T-helper 2 cell treated with Interferon-gamma antibody and Interleukin-4, amounts not matched to agents 5 μg/mL and 100 μg/mL, for 36 hours (primary cell): ENCODE measurements around the gene ELMOD2.
A peak's percentile ranks its signal among the peaks of the same experiment; 100 is the strongest.

Source experiments
- DNase-seq: peaks from one replicate; pipeline ENCODE4 v3.0.0; 2021; ENCODE audit warnings: low spot score
- H3K27ac Mint-ChIP-seq: one replicate; pipeline ENCODE4 v1.8.0; 2021; ENCODE audit warnings: mild to moderate bottlenecking, mixed read lengths
- H3K27me3 Mint-ChIP-seq: one replicate; pipeline ENCODE4 v1.8.0; 2021; ENCODE audit warnings: low read depth, mixed read lengths
- H3K36me3 Mint-ChIP-seq: one replicate; pipeline ENCODE4 v1.8.0; 2021; ENCODE audit warnings: low read depth, mixed read lengths
- H3K4me1 Mint-ChIP-seq: one replicate; pipeline ENCODE4 v1.8.0; 2021; ENCODE audit warnings: low read depth, mixed read lengths
- H3K4me3 Mint-ChIP-seq: one replicate; pipeline ENCODE4 v1.8.0; 2022; ENCODE audit warnings: mild to moderate bottlenecking, moderate library complexity, mixed read lengths
- H3K9me3 Mint-ChIP-seq: one replicate; pipeline ENCODE4 v1.8.0; 2021; ENCODE audit warnings: mixed read lengths

The ELMOD2 gene

DNA sequence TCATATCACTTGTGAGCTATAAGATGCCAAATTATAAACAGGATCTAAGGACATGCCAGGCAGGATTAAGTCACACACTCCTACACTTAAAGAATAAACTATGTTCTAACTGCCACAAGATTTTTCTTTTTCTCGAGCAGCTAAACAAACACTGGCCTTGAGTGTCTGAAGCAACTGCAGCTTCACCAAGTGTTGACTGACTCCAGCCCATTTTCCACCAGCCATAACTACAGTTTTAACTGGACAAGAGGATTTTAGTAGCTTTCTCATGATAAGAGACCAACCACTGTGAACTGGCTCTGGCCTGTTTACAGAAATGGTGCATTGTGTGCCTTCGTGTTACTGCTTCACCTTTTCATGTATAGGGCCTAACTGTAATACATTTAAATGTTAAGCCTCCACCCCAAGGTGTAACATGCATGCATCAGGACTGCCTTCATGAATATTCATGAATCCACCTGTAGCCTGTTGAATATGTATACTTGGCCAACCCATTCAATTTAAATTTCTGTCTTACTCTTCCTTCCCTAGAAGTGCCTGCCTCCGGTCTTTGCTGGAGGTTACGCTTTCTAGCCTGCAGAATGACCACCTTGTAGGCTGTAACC lies 34.0 kb downstream of the ELMOD2 start:
- peaks cover 32% of the 10 kb centered on the region for H3K27me3 Mint-ChIP-seq
- H3K27ac Mint-ChIP-seq: no peak overlapping the region
- peaks cover 11% of the 10 kb centered on the region for H3K4me1 Mint-ChIP-seq
- H3K4me3 Mint-ChIP-seq: no peak overlapping the region
- no peaks in the 10 kb centered on the region for H3K36me3 Mint-ChIP-seq
- no peak for DNase-seq
- H3K9me3 Mint-ChIP-seq: no peaks in the 10 kb centered on the region

DNA sequence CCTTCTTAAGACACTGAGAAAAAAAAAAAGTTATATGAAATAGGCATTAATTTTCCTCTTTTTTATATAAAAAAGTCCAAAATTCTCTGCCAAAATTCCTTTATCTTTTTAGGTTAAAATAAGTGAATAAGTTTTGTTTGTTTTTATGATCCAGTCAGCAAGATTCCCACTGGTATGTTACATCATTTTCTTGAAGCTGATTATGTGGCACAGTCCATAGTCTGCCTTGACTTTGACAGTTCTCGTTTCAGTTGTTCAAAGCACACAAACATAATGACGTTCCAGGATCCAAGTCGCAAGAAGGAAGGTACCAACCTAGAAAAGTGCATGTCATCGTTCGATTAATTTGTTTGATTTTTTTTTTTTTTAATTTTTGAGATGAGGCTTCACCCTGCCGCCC lies 35.7 kb downstream of the ELMOD2 start:
- no peak for DNase-seq
- Mint-ChIP-seq H3K27me3 (peaks cover 33% of the 10 kb centered on the region), H3K27ac (no peak overlapping the region), H3K9me3 (no peaks in the 10 kb centered on the region), H3K36me3 (no peaks in the 10 kb centered on the region), H3K4me3 (no peak overlapping the region), H3K4me1 (peaks cover 11% of the 10 kb centered on the region)

DNA sequence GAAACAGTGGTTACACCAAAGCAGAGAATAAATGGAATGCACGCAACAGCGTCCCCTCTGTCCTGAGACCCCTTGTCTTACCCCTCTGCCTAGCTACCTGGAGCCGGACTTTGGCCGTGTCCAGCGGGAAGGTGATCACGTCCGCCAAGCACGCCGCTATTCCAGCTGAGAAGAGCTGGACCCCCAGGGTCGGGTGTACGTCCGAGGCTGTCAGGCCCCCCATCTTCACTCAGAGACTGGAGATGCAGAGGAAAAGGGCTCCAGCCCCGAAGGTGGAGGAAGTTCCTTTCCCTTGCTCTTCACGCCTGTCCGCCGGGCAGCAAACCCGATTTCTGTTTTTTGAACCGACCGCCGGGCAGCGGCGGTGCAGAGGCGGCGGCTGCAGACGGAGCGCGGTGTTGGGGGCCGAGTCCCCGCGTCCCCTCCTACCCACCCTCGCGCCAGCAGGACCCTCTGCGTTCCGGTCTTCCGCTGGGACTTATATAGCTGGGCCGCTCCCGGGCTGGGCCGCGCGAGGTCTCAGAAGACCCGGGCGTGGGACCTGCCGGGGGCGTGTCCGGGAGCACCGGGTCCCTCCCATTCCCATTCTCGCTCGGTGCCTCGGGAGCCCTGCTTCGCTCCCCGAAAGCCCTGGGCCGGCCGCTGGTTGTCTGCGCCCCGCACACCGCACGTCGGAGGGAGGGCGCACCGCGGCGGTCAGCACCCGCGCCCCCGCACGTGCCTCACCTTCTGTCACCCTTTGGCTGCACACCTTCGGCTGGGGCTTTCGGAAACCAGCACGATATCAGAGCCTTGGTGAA lies 44.7 kb downstream of the ELMOD2 start, which contains the start of gene UCP1:
UCP1 (minus strand) TSS at position 455 of the 800 bp plus-strand sequence; CDS start at position 223, 232 bp downstream.
- H3K27ac Mint-ChIP-seq: no peak within 1 kb of the TSS
- H3K27me3 Mint-ChIP-seq: peaks cover 52% of the 10 kb centered on the region
- H3K4me3 Mint-ChIP-seq: peak within 1 kb of the TSS; percentile 46

GRCh38 chr4:140569307-140569638 lies 45.3 kb downstream of the ELMOD2 start:
- no peak for DNase-seq
- Mint-ChIP-seq H3K36me3 (no peaks in the 10 kb centered on the region), H3K27me3 (peaks cover 52% of the 10 kb centered on the region), H3K4me3 (peak overlapping the region; percentile 46), H3K9me3 (peaks cover 4% of the 10 kb centered on the region), H3K27ac (no peak overlapping the region), H3K4me1 (peaks cover 2% of the 10 kb centered on the region)

More for the DNA sequence above, 44.7 kb downstream of the ELMOD2 start, which contains the start of gene UCP1:
- Mint-ChIP-seq H3K9me3 (peaks cover 4% of the 10 kb centered on the region), H3K4me1 (peaks cover 2% of the 10 kb centered on the region), H3K36me3 (no peaks in the 10 kb centered on the region)
- no peak for DNase-seq

DNA sequence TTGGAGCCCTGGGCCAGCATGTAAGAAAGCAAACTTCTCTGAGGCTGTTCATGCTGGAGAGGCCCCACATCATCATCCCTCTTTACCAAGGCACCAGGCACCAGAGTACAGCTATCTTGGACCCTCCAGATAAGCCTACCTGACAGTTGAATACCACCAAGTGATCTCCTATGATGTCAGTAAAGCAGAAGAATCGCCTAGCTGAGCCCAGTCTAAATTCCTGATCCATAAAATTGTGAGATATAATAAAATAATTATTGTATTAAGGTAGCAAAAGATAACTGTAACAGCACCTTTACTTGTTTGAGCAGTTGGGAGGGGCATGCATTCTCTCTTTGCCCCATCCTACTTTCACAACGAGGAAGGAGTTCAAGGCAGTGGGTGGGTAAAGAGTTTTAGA lies 47.7 kb downstream of the ELMOD2 start:
- DNase-seq: no peak
- no peak overlapping the region for H3K27ac Mint-ChIP-seq
- no peaks in the 10 kb centered on the region for H3K36me3 Mint-ChIP-seq
- H3K9me3 Mint-ChIP-seq: peaks cover 4% of the 10 kb centered on the region
- peaks cover 59% of the 10 kb centered on the region for H3K27me3 Mint-ChIP-seq
- no peak overlapping the region for H3K4me3 Mint-ChIP-seq
- H3K4me1 Mint-ChIP-seq: peaks cover 2% of the 10 kb centered on the region

DNA sequence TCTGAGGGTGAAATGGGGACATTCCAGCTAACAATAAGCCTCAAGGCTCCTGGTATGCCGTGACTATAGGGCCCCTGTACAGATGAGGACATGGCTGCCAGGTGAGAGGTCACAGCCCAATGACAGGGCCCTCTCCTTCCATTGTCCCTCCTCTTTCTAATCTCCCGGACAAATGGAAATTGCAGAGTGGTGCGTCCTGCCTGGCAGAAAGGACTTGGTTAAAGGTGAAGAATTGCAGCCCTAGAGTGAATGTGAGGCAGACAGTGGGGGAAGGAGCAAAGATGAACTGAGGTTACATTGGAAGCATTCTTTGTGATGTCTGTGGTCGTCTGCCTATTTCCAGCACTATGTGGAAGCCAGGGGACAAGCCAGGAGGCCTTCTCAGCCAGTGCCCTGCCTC lies 51.5 kb downstream of the ELMOD2 start:
- H3K27ac Mint-ChIP-seq: no peak overlapping the region
- DNase-seq: no peak
- H3K9me3 Mint-ChIP-seq: peaks cover 3% of the 10 kb centered on the region
- peaks cover 55% of the 10 kb centered on the region for H3K27me3 Mint-ChIP-seq
- H3K4me3 Mint-ChIP-seq: no peak overlapping the region
- no peaks in the 10 kb centered on the region for H3K36me3 Mint-ChIP-seq
- H3K4me1 Mint-ChIP-seq: no peaks in the 10 kb centered on the region

- Mint-ChIP-seq H3K4me3 (no peak overlapping the region), H3K27me3 (peaks cover 45% of the 10 kb centered on the region), H3K27ac (no peak overlapping the region), H3K36me3 (no peaks in the 10 kb centered on the region), H3K9me3 (no peaks in the 10 kb centered on the region), H3K4me1 (no peaks in the 10 kb centered on the region)
- DNase-seq: no peak
Measured at GRCh38 chr4:140579278-140579677, 55.3 kb downstream of the ELMOD2 start.

GRCh38 chr4:140581078-140581477 lies 57.1 kb downstream of the ELMOD2 start:
- no peaks in the 10 kb centered on the region for H3K36me3 Mint-ChIP-seq
- DNase-seq: no peak
- H3K4me3 Mint-ChIP-seq: no peak overlapping the region
- H3K27me3 Mint-ChIP-seq: peaks cover 40% of the 10 kb centered on the region
- H3K27ac Mint-ChIP-seq: no peak overlapping the region
- H3K4me1 Mint-ChIP-seq: no peaks in the 10 kb centered on the region
- H3K9me3 Mint-ChIP-seq: no peaks in the 10 kb centered on the region

DNA sequence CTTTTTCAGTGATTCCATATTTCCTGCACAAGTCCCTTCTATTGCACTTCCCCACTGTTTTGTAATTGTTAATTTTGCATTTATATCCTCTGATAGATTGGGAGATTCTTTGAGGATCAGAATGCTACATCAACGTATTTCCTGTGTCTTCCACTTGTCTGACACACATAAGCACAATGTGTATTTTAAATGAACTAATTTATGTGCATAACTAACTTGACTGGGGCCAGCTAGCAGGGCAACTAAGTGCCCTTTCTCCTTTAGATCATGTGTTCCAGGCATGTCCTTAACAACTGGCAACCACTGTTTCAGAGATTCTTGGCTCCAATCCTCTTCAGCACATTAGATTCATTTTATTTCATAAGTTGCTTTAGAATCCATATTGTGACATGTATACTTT lies 60.5 kb downstream of the ELMOD2 start:
- Mint-ChIP-seq H3K27ac (no peak overlapping the region), H3K4me1 (no peaks in the 10 kb centered on the region), H3K36me3 (no peaks in the 10 kb centered on the region), H3K4me3 (no peak overlapping the region), H3K9me3 (no peaks in the 10 kb centered on the region), H3K27me3 (peaks cover 24% of the 10 kb centered on the region)
- no peak for DNase-seq

DNA sequence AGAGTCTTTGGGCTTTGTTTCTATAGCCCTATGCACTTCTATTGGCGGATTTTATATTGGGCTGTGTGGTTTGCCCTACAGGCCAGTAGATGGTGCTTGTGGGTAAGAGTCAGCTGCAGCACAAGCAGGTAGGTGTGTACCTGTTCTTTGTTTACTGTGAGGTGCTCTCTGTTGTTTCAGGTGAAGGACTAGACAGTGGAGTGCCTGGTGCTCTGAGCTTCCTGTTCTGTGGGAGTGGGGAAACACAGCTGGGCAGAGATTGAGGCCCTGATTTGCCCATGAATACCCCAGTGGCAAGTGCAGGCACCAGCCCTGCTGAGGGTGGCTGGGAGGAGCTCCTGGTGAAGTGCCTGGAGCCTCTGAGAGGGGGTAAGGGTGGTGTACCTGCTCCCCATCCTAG lies 71.1 kb downstream of the ELMOD2 start:
- H3K27ac Mint-ChIP-seq: no peak overlapping the region
- peaks cover 4% of the 10 kb centered on the region for H3K4me1 Mint-ChIP-seq
- H3K27me3 Mint-ChIP-seq: peaks cover 43% of the 10 kb centered on the region
- H3K36me3 Mint-ChIP-seq: no peaks in the 10 kb centered on the region
- DNase-seq: no peak
- H3K9me3 Mint-ChIP-seq: peaks cover 7% of the 10 kb centered on the region
- no peak overlapping the region for H3K4me3 Mint-ChIP-seq

GRCh38 chr4:140600408-140600807 lies 76.4 kb downstream of the ELMOD2 start:
- H3K36me3 Mint-ChIP-seq: no peaks in the 10 kb centered on the region
- no peaks in the 10 kb centered on the region for H3K9me3 Mint-ChIP-seq
- no peaks in the 10 kb centered on the region for H3K4me1 Mint-ChIP-seq
- H3K27ac Mint-ChIP-seq: no peak overlapping the region
- H3K4me3 Mint-ChIP-seq: no peak overlapping the region
- DNase-seq: no peak
- peaks cover 19% of the 10 kb centered on the region for H3K27me3 Mint-ChIP-seq

GRCh38 chr4:140602714-140603113 lies 78.7 kb downstream of the ELMOD2 start:
- DNase-seq: no peak
- no peaks in the 10 kb centered on the region for H3K36me3 Mint-ChIP-seq
- no peak overlapping the region for H3K27ac Mint-ChIP-seq
- no peaks in the 10 kb centered on the region for H3K4me1 Mint-ChIP-seq
- H3K4me3 Mint-ChIP-seq: no peak overlapping the region
- H3K9me3 Mint-ChIP-seq: no peaks in the 10 kb centered on the region
- peaks cover 15% of the 10 kb centered on the region for H3K27me3 Mint-ChIP-seq

- H3K27ac Mint-ChIP-seq: no peak overlapping the region
- no peak overlapping the region for H3K4me3 Mint-ChIP-seq
- DNase-seq: no peak
- no peaks in the 10 kb centered on the region for H3K9me3 Mint-ChIP-seq
- no peaks in the 10 kb centered on the region for H3K4me1 Mint-ChIP-seq
- H3K36me3 Mint-ChIP-seq: no peaks in the 10 kb centered on the region
- H3K27me3 Mint-ChIP-seq: peaks cover 15% of the 10 kb centered on the region
Measured at GRCh38 chr4:140603286-140603685, 79.3 kb downstream of the ELMOD2 start.
